ENCODE results near the gene REV3L. TPM values are rescaled to one million over a fixed set of nuclear protein-coding genes. Genes with fewer than 3 reads are reported as not detected.
"Not testable (repeated sequence)": the region's sequence is repeated elsewhere in the genome, so short reads cannot be mapped to it uniquely, and the experiment has no call there.

Gene REV3L
- polyA plus RNA-seq, 6 donors from 2014 or later = 3.2 to 18.5 (median 8.8) TPM

GRCh38 chr6:111517965-111518364 is 34.9 kb upstream of the REV3L start:
- no peaks in the 10 kb centered on the region for H3K36me3 Mint-ChIP-seq
- ATAC-seq (ENCODE audit: low read depth in 2 of 2) = no peak
- peak overlapping the region in 2 of 6 donors; percentile 2 to 54 for H3K27ac Mint-ChIP-seq
- peaks cover 4 to 8% (median 5%) of the 10 kb centered on the region in 3 donors for H3K4me1 Mint-ChIP-seq
- no peak for DNase-seq
- peaks cover 0 to 3% (median 0%) of the 10 kb centered on the region in 7 donors for H3K9me3 Mint-ChIP-seq
- no peak overlapping the region for H3K4me3 Mint-ChIP-seq
- no peaks in the 10 kb centered on the region for H3K27me3 Mint-ChIP-seq

DNA sequence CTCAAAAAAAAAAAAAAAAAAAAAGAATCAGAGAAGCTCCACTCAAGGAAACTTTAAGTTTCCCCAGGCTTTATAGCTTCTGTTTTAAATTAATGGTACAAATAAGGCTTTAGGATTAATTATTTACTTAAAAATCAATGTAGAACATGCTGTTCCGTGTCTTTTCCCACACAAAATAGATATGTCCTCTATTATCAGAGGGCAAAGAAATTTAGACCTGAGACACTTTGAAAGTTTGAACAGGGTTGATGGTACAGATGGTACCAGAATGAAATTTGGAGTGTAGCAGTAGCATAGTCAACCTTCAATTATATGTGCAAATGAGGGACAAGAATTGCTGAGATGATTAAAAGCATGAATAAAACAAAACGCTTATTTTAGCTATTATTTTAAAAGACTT is 32.2 kb upstream of the REV3L start:
- H3K36me3 Mint-ChIP-seq = no peaks in the 10 kb centered on the region
- ATAC-seq (ENCODE audit: low read depth in 2 of 2) (no peak), DNase-seq (no peak)
- H3K4me1 Mint-ChIP-seq = peaks cover 0 to 4% (median 0%) of the 10 kb centered on the region in 3 donors
- H3K27me3 Mint-ChIP-seq = no peaks in the 10 kb centered on the region
- H3K27ac Mint-ChIP-seq = no peak overlapping the region
- H3K9me3 Mint-ChIP-seq = no peaks in the 10 kb centered on the region
- no peak overlapping the region for H3K4me3 Mint-ChIP-seq

- not testable (repeated sequence) for H3K9me3 Mint-ChIP-seq; H3K36me3 Mint-ChIP-seq; H3K27ac Mint-ChIP-seq; ATAC-seq (ENCODE audit: low read depth in 2 of 2); H3K4me3 Mint-ChIP-seq; DNase-seq; H3K27me3 Mint-ChIP-seq; H3K4me1 Mint-ChIP-seq
These were observed 31.5 kb upstream of the REV3L start for GRCh38 chr6:111514531-111514930.

DNA sequence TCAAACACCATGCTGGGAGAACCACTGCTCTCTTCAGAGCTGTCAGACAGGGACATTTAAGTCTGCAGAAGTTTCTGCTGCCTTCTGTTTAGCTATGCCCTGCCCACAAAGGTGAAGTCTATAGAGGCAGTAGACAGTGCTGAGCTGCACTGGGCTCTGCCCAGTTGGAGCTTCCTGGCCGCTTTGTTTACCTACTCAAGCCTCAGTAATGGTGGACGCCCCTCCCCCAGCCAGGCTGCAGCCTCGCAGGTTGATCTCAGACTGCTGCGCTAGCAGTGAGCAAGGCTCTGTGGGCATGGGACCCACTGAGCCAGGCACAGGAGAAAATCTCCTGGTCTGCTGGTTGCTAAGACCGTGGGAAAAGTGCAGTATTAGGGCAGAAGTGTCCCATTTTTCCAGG is 24.2 kb upstream of the REV3L start:
- Mint-ChIP-seq H3K4me1 (peaks cover under 1 to 10% (median 3%) of the 10 kb centered on the region in 3 donors), H3K36me3 (peaks cover 10 to 11% of the 10 kb centered on the region in 2 donors)
- H3K9me3 Mint-ChIP-seq; DNase-seq; H3K4me3 Mint-ChIP-seq; H3K27ac Mint-ChIP-seq; ATAC-seq (ENCODE audit: low read depth in 2 of 2); H3K27me3 Mint-ChIP-seq: not testable (repeated sequence)

- H3K4me3 Mint-ChIP-seq; H3K27ac Mint-ChIP-seq; DNase-seq; H3K9me3 Mint-ChIP-seq; H3K27me3 Mint-ChIP-seq; ATAC-seq (ENCODE audit: low read depth in 2 of 2): not testable (repeated sequence)
- peaks cover 3 to 10% (median 3%) of the 10 kb centered on the region in 3 donors for H3K4me1 Mint-ChIP-seq
- H3K36me3 Mint-ChIP-seq = peaks cover 10 to 11% of the 10 kb centered on the region in 2 donors
These were observed 22.5 kb upstream of the REV3L start for GRCh38 chr6:111505498-111505897.

DNA sequence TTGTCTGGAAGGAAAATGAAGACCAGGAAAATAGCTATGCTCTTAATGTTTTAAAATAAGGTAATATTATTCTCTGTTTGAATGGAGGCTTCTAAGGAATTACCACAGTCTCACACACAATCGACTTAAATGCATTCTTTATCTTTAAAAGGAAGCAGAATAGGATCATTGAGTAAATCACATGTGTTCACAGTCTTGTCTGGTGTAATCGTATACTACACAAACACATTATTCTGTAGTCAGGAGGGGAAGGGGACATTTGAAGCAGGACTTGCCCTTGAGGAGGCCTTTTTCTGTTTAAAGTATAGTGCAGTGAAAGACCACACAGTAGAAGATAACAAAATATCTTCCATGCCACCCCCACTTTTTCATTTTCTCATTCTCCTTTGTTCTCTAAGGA is 20.6 kb upstream of the REV3L start:
- Mint-ChIP-seq H3K27me3 (no peaks in the 10 kb centered on the region), H3K36me3 (peaks cover 10 to 11% of the 10 kb centered on the region in 2 donors), H3K9me3 (peaks cover 0 to 6% (median 4%) of the 10 kb centered on the region in 7 donors), H3K4me3 (no peak overlapping the region), H3K4me1 (peaks cover 3 to 10% (median 10%) of the 10 kb centered on the region in 3 donors), H3K27ac (peak overlapping the region in 1 of 6 donors; percentile 58)
- DNase-seq = no peak
- ATAC-seq (ENCODE audit: low read depth in 2 of 2) = no peak

DNA sequence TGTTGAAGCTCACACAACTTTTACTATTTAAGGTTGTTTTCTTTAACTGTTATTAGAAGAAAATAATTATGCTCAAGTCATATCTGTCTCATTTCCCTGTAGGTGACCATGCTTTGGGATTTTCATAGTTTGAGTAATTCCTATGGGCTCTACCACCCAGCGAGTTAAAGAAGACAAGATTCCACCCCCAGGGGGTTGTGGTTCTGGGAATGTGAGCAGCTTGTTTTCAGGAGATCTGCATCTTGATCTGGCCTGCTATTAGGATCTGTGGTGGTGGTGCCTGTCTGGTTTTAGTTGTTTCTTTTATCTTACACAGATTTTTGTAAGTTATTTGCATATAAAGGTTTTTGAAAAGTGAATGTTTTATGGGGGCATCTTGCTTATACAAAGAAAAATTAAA is 20.2 kb upstream of the REV3L start:
- H3K4me1 Mint-ChIP-seq = peaks cover 3 to 12% (median 10%) of the 10 kb centered on the region in 3 donors
- H3K36me3 Mint-ChIP-seq = peaks cover 10 to 11% of the 10 kb centered on the region in 2 donors
- ATAC-seq (ENCODE audit: low read depth in 2 of 2) (no peak), DNase-seq (no peak)
- H3K27me3 Mint-ChIP-seq = no peaks in the 10 kb centered on the region
- no peak overlapping the region for H3K4me3 Mint-ChIP-seq
- H3K9me3 Mint-ChIP-seq = peaks cover 0 to 6% (median 4%) of the 10 kb centered on the region in 7 donors
- H3K27ac Mint-ChIP-seq = no peak overlapping the region

DNA sequence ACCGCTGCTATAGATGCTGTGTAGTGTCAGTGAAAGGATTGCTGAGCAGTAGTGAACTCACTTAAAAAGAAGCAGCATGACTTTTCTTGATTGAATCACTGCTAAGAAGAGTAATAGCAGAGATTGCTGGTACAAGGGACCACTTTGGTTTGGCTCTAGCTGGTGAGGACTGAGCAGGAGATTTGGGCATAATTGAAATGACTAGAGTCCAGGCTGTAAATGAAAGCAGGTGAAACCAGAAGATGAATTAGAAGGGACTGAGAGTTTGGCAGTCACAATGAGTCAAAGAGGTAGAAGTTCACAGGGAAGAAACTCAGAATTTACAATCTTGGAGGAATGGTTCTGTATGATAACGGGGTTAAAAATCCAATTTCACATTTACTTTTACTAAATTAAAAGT is 19.1 kb upstream of the REV3L start:
- Mint-ChIP-seq H3K36me3 (peaks cover 10 to 11% of the 10 kb centered on the region in 2 donors), H3K4me1 (peaks cover 3 to 12% (median 10%) of the 10 kb centered on the region in 3 donors), H3K4me3 (no peak overlapping the region), H3K9me3 (peaks cover 0 to 6% (median 4%) of the 10 kb centered on the region in 7 donors), H3K27ac (no peak overlapping the region), H3K27me3 (no peaks in the 10 kb centered on the region)
- DNase-seq (no peak), ATAC-seq (ENCODE audit: low read depth in 2 of 2) (no peak)

DNA sequence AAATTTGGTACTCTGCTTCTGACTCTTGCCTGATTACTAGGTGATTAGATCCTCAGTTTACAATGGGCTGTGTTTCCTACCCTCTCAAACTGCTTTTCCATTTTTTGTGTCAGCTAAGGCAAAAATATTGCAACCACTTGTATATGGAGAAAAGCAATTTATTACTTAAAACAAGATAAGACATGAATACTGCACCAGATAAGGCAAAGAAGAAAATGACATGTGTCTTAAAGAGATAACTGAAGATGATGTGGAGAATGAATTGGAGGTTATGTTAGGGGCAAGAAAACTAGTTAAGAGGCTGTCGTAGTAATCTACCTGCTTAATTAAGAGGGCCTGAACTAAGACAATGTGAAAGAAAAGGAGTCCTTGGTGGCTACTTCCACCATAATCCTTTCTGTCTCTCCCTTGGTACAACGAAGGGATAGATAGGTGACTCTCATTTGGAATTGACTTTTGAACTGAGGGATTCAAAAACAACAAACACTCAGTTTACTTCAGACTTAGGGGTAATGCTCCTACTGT is 16.3 kb upstream of the REV3L start:
- no peak overlapping the region for H3K4me3 Mint-ChIP-seq
- ATAC-seq (ENCODE audit: low read depth in 2 of 2) (no peak), DNase-seq (no peak)
- H3K4me1 Mint-ChIP-seq = peaks cover 0 to 15% (median 0%) of the 10 kb centered on the region in 3 donors
- no peaks in the 10 kb centered on the region for H3K36me3 Mint-ChIP-seq
- no peak overlapping the region for H3K27ac Mint-ChIP-seq
- no peaks in the 10 kb centered on the region for H3K27me3 Mint-ChIP-seq
- H3K9me3 Mint-ChIP-seq = no peaks in the 10 kb centered on the region

DNA sequence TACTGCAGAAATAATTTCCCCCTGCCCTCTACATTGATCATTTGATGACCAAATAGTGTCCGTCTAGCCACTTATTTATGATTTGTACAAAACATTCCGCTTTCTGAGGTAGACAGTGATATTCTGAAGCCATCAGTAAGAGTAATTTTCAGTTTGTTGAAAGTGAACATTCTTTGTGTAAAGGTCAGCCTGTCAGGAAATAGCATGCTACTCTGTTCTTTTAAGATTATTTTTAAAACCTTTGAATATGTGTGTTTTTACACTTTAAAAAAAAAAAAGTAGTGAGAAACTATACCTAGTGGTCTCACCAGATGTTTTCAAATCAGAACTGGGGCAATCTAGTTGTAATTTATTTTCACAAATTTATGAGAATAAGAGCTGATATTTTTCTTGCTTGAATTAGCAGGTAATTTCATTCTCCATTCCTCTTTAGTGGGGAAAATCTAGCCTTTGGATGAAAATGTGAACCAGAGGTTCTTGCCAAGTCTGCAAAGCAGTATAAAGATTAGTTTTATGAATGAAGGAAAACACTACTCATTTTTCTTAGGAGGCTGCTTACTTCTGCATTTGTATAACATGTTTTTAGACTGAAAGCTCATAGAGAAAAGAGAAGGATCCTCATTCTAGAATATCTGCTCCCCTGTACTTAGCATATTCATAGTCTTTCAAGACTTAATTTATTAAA is 12.1 kb upstream of the REV3L start:
- Mint-ChIP-seq H3K4me3 (no peak overlapping the region), H3K9me3 (no peaks in the 10 kb centered on the region), H3K27ac (no peak overlapping the region), H3K36me3 (no peaks in the 10 kb centered on the region), H3K27me3 (no peaks in the 10 kb centered on the region), H3K4me1 (peaks cover under 1 to 10% (median 2%) of the 10 kb centered on the region in 3 donors)
- ATAC-seq (ENCODE audit: low read depth in 2 of 2) (no peak), DNase-seq (no peak)

GRCh38 chr6:111492499-111492898 is 9.5 kb upstream of the REV3L start:
- Mint-ChIP-seq H3K36me3 (no peaks in the 10 kb centered on the region), H3K27me3 (no peaks in the 10 kb centered on the region), H3K27ac (no peak overlapping the region), H3K9me3 (no peaks in the 10 kb centered on the region), H3K4me3 (no peak overlapping the region), H3K4me1 (peaks cover 9 to 16% (median 13%) of the 10 kb centered on the region in 3 donors)
- no peak for DNase-seq
- ATAC-seq (ENCODE audit: low read depth in 2 of 2) = no peak

GRCh38 chr6:111490067-111490466 is 7.0 kb upstream of the REV3L start:
- H3K4me1 Mint-ChIP-seq = peaks cover 17 to 23% (median 20%) of the 10 kb centered on the region in 3 donors
- H3K4me3 Mint-ChIP-seq = no peak overlapping the region
- peak overlapping the region in 2 of 6 donors; percentile 8 to 25 for H3K27ac Mint-ChIP-seq

DNA sequence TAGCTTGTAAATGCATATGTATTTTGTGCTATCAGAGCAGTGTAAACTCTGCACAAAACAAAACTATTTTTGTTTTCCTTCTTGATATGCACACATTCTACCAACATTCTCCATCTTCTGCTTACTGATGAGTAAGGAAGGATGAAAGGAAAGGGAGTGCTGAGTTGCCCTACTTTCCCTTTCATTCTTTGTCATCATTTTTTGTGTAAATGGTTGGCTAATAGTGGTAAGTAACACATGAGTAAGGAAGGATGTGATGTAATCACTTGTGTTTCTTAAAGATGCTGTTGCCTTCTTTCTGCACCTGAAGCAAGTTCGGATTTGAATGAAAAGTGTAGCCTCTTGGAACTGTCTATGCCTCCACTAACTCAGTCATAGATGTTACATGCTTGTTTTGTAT is 4.6 kb upstream of the REV3L start:
- DNase-seq (peak; percentile 16), ATAC-seq (ENCODE audit: low read depth in 2 of 2) (no peak)
- H3K9me3 Mint-ChIP-seq = no peaks in the 10 kb centered on the region
- peak overlapping the region in 3 of 6 donors; percentile 4 to 65 (median 34) for H3K27ac Mint-ChIP-seq
- peak overlapping the region in 1 of 8 donors; percentile 5 for H3K4me3 Mint-ChIP-seq
- H3K4me1 Mint-ChIP-seq = peaks cover 23 to 30% (median 24%) of the 10 kb centered on the region in 3 donors
- H3K36me3 Mint-ChIP-seq = no peaks in the 10 kb centered on the region
- H3K27me3 Mint-ChIP-seq = no peaks in the 10 kb centered on the region

More at GRCh38 chr6:111490067-111490466, 7.0 kb upstream of the REV3L start:
- DNase-seq (no peak), ATAC-seq (ENCODE audit: low read depth in 2 of 2) (no peak)
- no peaks in the 10 kb centered on the region for H3K36me3 Mint-ChIP-seq
- H3K9me3 Mint-ChIP-seq = no peaks in the 10 kb centered on the region
- H3K27me3 Mint-ChIP-seq = no peaks in the 10 kb centered on the region

DNA sequence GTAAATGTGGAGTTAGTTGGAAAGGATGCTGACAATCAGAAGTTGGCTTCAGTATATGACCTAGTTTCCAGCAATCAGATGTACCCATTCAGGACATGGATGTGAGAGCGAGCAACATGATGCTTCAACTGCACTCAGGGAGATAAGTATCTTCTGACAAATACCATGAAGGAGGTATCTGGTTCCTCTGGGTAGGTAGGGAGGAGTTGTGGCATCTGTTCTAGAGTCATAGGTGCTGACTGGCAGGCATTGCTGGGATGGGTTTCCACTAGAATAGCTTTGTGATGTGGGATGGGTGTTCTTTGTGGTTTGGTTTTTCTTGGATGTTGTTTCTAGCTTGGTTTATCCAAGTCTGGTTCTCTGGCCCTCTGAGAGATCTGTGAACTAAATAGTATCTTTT is 3.9 kb upstream of the REV3L start:
- H3K36me3 Mint-ChIP-seq = no peaks in the 10 kb centered on the region
- H3K27ac Mint-ChIP-seq = peak overlapping the region in 4 of 6 donors; percentile 16 to 74 (median 60)
- H3K9me3 Mint-ChIP-seq = no peaks in the 10 kb centered on the region
- ATAC-seq (ENCODE audit: low read depth in 2 of 2) (no peak), DNase-seq (no peak)
- peak overlapping the region in 1 of 8 donors; percentile 74 for H3K4me3 Mint-ChIP-seq
- no peaks in the 10 kb centered on the region for H3K27me3 Mint-ChIP-seq
- peaks cover 25 to 32% (median 26%) of the 10 kb centered on the region in 3 donors for H3K4me1 Mint-ChIP-seq

Measured in naive B cell (primary cell).